ENCODE results near the gene SRSF12.
"Not testable (repeated sequence)": the region's sequence is repeated elsewhere in the genome, so short reads cannot be mapped to it uniquely, and the experiment has no call there.

The SRSF12 gene

DNA sequence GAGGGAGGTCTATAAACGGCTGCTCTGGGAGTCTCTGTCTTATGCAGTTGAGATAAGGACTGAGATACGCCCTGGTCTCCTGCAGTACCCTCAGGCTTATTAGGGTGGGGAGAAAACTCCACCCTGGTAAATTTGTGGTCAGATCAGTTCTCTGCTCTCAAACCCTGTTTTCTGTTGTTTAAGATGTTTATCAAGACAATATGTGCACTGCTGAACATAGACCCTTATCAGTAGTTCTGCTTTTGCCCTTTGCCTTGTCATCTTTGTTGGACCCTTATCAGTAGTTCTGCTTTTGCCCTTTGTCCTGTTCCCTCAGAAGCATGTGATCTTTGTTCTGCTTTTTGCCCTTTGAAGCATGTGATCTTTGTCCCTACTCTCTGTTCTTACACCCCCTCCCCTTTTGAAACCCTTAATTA lies 10.4 kb upstream of the SRSF12 start:
- not testable (repeated sequence) for DNase-seq (ENCODE audit: low read depth, low spot score)

DNA sequence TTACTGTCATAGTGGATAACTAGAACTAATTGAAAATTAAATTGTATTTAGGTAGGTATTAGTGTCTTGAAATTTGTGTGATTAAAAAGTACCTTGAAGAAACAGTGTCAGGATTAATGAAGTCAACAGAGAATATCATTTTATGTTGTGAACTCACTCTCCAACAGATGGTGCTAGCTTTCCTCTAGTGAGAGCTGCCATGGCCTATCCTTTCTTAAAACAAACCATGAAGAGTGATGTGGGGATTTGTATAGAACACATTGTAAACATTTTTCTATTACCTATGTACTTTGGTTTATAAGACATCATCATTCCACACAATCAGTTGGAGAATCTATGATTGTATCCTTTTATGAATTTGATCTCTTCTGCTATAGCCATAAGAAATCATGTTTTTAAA lies 4.8 kb upstream of the SRSF12 start:
- no peak for DNase-seq (ENCODE audit: low read depth, low spot score)

DNA sequence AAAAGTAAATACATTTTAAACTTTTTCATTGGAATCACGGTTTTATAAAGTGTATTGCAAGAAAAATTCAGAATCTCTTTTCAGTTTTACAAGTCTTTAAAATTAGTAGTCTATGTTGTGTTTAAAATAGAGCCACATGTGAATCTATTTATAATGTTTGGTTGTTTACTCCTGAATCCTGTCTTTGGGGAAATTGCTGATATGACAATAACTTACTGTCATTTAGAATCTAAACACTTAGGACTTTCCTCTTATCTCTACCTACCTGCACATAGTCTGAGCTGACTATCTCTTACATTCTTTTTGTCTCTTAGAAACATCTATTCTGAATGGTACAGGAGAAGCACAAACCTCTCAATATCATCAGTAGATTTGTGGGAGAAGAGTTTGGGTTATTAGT lies 4.1 kb upstream of the SRSF12 start:
- no peak for DNase-seq (ENCODE audit: low read depth, low spot score)

DNA sequence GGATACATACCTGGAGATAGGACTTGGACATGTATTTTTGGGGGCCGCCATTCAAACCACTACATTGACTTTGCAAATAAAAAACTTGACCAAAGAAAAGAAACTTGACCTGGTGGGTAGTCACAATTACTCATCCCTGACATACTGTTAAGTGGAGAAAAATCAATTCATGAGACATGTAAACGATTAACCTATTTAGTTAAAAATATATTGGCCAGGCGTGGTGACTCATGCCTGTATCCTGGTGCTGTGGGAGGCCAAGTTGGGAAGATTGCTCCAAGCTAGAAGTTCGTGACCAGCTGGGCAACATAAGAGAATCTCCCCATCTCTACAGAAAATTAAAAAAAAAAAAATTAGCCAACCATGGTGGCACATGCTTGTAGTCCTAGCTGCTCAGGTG lies 2.5 kb upstream of the SRSF12 start:
- no peak for DNase-seq (ENCODE audit: low read depth, low spot score)

DNA sequence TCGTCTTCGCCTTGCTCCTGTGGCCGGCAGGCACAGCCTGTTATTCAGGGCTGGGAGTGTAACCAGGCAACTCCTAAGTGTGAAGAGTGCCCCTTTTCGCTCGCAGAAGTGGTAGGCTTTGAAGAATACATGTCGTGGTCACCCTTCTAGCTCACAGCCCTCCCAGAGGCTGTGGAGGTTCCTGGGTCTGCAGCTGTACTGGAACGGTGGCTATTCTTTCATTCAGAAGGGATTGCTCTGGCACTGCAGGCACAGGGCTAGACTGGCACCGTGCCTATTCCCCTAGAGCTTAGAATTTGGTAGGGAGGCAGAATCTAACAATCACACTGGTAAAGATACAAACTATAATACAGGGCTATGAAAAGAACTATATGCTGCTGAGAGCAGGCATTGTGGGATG lies 1.1 kb upstream of the SRSF12 start:
- no peak for DNase-seq (ENCODE audit: low read depth, low spot score)

DNA sequence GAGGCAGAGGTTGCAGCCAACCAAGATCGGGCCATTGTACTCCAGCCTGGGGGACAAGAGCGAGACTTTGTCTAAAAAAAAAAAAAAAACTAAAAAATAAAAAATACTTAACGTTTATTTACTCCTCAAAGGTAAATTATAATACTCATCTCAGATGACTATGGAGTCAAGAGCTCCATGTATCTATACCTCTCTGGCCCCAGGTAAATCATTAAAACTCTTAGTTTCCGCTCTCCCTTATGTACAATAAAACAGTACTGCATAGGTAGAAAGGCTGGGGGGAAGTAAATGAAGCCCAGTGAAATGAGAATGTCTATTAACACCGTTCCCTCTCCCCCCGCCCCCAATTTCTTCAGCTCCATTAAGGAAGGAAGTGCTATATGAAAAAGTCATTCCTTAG lies 1.2 kb downstream of the SRSF12 start:
- DNase-seq (ENCODE audit: low read depth, low spot score), result no peak

DNA sequence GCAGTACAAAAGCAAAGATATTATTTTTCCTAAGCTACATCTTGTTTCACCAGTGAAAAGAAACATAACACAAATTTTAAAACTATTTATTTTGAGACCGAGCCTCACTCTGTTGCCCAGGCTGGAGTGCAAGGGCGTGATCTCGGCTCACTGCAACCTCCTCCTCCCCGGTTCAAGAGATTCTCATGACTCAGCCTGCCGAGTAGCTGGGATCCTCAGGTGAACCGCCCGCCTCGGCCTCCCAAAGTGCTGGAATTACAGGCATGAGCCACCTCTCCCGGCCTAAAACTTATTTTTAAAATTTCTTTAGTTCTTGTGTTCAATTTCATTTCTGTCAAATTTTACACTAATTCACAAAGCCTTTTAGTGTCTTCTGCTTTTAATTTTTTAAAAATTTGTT lies 5.9 kb downstream of the SRSF12 start:
- DNase-seq (ENCODE audit: low read depth, low spot score), result no peak

DNA sequence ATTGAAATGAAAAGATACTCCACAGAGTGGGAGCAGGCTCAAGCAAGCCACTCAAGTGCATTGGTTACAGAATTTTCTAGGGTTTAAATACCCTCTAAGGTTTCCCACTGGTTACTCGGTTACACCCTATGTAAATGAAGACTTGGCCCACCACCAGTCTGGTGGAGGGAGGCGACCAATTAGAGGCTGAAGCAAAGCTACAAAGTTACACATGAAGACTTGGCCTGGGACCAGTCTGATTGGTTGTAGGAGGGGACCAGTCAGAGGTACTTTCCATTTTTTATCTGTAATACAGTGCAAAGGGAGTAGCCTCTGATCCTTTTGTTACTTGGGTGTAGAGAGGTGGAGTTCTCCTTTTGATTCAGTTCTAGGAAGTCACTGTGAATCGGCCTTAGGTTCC lies 7.6 kb downstream of the SRSF12 start:
- no peak for DNase-seq (ENCODE audit: low read depth, low spot score)

DNA sequence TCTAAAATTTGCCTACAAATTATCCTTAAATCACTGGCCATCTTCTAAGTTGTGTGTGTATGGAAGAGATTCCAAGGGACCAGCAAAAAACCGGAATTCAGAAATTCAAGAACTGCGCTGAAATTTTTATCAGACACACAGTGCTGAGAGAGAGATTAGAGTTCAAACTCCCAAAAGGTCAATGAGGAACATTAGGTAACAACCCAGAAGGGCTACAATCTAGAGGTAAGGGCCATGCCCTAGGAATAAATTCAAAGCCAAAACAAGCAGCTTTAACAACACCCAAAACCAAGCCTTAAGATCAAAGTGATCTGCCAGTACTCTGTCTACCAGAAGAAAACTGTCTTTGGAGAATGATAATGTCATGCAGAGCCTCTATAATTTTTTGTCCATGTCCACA lies 17.8 kb downstream of the SRSF12 start:
- no peak for DNase-seq (ENCODE audit: low read depth, low spot score)

DNA sequence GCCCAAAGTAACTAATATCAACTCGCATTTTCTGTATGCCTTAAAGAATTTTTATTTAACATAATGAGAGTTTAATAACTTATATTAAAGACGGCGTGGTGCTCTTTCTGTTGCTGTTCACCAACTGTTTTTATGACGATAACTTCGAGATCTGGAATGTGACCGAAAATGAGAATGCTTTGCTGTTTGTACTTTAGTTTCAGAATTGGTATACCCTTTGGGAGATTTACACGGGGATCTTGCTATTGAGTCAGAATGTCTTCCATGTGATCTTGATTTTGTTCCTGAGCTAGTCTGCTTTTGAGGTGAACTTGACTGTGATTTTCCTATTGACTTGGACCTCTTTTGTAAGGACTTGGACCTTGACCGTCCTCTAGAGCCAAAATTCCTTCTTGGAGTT lies 19.4 kb downstream of the SRSF12 start:
- no peak for DNase-seq (ENCODE audit: low read depth, low spot score)

DNA sequence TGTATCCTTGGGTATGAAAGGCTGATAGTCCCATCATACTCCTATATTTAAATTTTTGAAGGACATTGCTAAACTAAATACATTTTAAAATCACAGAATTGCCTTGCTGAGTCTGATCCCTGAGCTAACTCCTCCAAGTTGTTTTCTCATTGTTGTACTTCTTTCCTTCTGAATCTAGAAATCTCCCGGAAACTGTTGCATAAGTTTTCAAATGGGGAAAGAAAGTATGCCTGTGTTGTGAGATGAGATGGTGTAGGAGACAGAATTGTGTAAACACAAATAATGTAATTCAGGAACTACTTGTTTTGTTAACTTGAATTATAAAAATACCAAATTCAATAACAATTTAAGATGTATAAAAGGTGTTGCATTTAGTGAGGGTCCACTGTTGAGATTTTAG lies 30.0 kb downstream of the SRSF12 start:
- no peak for DNase-seq (ENCODE audit: low read depth, low spot score)

DNA sequence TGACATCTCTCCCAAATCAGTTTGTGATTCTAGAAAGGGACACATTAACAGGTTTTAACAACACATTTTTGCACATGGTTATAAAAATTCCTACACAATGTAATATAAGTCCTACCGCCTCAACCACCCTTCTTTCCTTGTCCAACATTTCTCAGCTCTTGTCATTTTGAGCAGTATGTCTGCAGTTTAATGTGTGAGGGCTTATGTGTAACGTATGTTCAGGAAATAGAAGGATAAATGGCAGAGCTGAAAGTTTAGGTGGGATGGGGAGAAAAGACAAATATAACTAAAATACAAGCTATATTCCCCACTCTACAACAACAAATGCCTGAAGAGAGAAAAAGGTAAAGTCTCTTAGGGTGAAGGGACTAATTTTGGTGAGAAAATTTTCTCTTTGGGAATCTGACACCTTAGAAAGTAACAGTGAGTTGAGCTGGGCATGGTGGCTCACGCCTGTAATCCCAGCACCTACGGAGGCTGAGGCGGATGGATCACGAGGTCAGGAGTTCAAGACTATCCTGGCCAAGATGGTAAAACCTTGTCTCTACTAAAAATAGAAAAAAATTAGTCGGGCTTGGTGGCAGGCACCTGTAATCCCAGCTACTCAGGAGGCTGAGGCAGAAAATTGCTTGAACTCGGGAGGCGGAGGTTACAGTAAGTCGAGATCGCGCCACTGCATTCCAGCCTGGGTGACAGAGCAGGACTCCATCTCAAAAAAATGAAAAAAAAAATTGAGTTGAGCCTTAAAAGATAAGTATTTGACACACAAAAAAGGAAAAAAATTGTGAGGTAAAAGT lies 32.3 kb downstream of the SRSF12 start:
- DNase-seq (ENCODE audit: low read depth, low spot score), result no peak

DNA sequence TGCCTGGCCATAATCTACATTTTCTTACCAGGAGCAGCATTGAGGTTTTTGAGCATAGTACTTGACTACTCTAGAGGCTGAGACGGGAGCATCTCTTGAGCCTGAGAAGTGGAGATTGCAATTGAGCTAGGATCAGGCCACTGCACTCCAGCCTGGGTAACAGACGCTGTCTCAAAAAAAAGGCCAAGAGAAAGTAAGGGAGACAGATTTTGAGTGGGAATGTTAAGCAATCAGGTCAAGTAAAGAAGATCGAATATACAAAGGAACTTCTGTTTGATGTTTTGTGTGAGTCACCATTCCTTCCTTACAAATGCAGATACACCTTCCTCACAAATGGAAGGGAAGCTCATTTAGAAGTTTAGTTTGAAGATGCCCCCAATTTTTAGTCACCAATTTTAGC lies 32.9 kb downstream of the SRSF12 start:
- DNase-seq (ENCODE audit: low read depth, low spot score), result no peak

DNA sequence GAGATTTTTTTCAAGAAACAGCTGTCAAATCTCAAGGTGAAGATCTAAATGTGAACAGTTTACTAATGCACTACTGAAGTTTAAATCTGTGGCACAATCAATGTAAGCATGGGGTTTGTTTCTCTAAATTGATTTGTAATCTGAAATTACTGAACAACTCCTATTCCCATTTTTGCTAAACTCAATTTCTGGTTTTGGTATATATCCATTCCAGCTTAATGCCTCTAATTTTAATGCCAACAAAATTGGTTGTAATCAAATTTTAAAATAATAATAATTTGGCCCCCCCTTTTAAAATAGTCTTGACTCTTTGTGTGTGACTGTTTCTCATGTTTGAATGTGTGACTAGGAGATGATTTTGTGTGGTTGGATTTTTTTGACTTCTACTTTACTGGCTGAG lies 33.3 kb downstream of the SRSF12 start:
- DNase-seq (ENCODE audit: low read depth, low spot score), result no peak

DNA sequence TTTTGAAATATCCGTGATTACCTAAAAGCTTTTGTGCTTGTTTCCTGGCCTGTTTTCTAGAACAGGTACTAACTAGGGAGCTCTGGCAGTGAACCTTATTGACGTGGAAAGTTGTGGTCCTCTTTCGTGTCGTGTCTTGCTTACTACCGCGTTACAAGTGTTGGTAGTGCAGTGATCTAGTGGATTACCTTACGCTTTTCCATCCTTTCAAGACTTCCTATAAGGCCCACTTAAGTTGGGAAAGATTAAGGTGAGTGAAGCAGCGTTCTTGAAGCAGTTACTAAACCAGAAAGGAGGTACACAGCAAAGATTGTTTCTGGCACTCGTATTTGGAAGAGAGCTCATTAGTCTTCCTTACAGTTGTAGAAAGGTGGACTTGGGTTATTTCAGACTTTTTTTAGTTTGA lies 35.4 kb downstream of the SRSF12 start:
- no peak for DNase-seq (ENCODE audit: low read depth, low spot score)

DNA sequence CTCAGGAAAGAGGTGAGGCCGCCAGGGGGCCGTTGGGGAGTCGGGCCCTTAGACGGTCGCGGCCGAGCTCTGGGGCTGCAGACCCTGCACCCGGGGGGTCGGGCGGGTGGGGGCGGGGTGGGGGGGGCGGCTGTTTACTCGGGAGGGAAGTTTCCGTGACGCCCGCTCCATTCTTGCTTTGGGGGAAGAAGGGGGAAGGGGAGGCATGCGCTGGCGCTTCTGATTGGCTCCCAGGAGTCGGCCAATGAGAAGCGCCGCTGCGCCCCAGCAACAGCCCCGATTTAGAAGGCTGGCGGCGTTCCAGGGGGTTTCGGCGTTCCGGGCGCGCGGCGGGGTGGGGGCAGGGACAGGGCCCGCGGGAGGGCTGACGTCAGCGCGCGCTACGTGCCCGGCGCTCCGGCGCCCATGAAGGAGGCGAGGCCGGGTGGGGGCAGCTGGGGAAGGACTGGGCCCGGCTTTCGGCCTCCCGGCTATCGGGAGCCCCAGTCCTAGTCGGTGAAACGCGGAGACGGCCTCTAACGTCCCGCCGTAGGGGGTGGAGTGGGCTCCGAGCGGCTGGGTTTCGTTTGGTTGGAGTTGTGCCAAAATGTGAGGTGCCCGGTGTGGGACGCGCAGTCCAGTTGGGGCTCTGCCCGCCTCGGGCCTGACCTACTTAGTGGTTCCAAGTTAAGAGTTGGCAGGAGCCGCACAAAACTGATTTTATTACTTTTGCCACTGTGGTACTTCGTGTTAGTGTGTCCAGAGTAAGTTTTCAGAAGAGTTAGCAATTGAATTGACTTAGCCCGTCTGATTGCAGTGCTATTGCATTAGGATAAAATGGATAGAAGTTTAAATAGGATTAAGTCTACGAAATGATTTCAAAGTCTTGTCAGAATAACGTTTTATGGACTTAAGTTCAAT lies 36.2 kb downstream of the SRSF12 start:
- DNase-seq (ENCODE audit: low read depth, low spot score), result peak; percentile 95

DNA sequence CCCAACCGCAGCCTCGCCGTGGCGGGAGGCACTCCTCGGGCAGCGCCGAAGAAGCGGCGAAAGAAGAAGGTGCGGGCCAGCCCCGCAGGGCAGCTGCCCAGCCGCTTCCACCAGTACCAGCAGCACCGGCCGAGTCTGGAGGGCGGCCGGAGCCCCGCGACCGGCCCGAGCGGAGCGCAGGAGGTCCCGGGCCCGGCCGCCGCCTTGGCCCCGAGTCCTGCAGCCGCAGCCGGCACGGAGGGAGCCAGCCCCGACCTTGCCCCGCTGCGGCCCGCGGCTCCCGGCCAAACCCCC lies 36.8 kb downstream of the SRSF12 start:
- no peak for DNase-seq (ENCODE audit: low read depth, low spot score)

DNA sequence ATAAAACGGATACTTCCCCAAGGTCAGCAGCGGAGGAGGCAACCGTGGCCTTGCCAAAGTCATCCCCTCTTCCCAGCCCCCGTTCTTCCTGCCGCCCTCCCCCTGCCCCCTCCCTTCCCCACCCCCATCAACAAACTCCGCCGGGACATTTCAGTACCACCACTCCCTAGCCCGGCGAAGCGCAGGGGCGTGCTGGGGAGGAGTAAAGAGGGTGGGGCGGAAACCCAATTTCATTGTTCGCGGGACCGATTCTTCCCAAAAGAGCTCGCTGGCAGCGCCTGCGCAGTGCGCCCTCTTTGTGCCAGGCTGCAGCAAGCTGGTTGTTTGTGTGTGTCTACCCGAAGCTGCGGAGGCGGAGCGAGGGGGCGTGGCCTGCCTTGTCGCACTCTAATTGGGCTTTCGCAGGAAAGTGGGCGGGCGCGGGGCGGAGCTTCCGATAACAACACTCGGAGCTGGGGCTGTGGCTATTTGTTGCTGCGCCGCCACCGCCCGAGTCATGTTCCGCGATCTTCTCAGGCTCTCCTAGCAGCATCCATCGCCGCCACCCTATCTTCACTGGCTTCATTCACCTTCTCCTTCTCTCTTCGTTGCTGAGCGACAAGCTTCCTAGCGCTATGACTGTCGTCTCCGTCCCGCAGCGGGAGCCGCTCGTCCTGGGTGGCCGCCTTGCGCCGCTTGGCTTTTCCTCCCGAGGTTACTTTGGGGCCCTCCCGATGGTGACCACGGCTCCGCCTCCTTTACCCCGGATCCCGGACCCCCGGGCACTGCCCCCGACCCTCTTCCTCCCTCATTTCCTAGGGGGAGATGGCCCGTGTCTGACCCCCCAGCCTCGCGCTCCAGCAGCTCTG lies 37.4 kb downstream of the SRSF12 start, which contains the start of gene PNRC1:
Gene PNRC1 (plus strand): TSS at position 471 of the 848 bp plus-strand sequence. CDS start 144 bp downstream, at position 615.
- peak; percentile 100 for DNase-seq (ENCODE audit: low read depth, low spot score)

DNA sequence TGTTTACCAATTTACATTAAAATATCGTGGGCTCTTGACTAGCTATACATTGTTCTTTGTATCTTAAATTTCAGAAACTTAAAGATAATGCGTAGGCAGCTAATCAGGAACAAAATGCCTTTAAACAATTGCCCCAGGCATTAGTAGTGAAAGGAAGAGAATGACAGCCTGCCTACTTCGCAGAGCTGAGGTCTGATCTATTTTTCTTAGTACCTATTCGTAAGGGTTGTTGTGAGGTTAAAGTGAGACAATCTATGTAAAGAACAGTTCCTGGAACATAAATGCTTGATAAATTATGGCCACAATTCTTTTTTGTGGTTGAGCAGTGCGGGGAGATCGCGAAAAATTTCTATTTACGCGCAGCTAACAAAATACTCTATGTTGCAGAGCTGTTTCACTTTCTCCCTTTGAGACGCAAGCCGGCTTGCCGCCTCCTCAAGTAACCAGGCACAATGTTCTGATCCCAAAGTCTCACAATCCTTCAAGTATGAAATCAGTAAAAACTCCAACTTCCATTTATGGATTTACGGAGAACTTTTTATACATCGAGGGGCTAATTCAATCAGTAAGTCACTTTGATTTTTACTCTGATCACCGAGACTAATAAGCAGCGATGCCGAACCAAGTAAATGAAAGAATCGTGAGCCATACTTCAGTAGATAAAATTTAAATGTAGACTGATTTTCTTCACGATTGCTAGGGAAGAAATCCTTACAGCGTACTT lies 38.2 kb downstream of the SRSF12 start:
- peak; percentile 26 for DNase-seq (ENCODE audit: low read depth, low spot score)

DNA sequence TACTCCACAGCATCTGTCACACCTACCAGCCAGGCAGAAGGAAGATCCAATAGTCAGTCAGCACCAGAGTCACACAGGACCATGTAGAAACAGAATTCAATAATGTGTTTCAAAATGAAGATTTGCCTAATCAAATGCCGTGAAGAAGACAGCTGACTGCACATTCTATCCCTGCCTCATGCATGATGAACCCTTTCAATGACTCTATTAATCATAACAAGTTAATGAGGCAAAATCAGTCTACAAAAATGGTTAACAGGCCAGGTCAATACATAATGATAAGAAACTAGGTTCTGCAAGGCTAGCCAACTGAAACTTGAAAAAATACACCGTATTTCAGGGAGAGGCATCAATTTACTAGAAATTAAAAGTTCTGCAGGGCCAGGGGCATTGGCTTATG lies 44.0 kb downstream of the SRSF12 start:
- no peak for DNase-seq (ENCODE audit: low read depth, low spot score)

DNA sequence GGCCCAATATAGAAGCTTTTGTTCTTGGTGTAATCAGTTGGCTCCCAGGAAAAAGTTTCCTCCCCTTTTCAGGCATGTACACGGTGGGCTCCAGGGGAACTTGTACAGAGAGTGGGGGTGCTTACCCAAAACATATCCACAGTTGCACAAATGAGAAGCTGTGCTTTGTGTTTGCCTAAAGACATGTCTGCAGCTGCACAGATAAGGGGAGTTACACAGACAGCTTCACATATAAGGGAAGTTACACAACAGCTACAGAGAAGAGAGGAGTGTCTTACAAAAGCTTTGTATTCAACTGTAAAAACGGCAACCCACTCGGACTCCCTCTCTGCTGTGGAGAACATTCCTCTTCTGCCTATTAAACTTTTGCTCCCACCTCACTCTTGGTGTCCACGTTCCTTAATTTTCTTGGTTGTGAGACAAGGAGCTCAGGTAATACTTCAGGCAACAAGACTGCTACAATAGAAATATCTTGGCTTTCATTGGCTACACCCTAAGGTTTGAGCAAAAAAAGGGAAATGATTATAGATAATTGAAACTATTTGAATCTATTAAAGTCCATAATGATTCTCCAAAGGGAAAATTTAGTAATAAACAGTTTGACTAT lies 44.8 kb downstream of the SRSF12 start:
- DNase-seq (ENCODE audit: low read depth, low spot score), result no peak

Measured in activated CD4-positive, CD25-positive, alpha-beta regulatory T cell treated with anti-CD3 and anti-CD28 coated beads, Interleukin-2, amount 50 U/mL, for 16 hours (primary cell).